Measurements from ENCODE around the gene CPNE4.

GRCh38 chr3:131694376-131694775, 340.4 kb downstream of the CPNE4 start:
- TF ChIP-seq POLR2AphosphoS5 (IDR thresholded peaks at IDR 0.05; ENCODE audit: borderline replicate concordance, low read depth, low read length) (no peak), EZH2 (IDR thresholded peaks at IDR 0.05) (no peak), FOXP2 (optimal IDR thresholded peaks at IDR 0.05; ENCODE audit: control extremely low read depth, extremely low read length, insufficient read depth) (no peak)

Measured in SK-N-MC (cell line).